KMS-11 (cell line): ENCODE results near the gene VAV3.

Experiments used
- H2AFZ ChIP-seq: fragments of 200-600 bp; sonication (generic); 2 replicates; pipeline ENCODE4 v1.6.1; 2016; ENCODE audit warnings: antibody characterized with exemption, mixed run types, low read depth
- H3K27ac ChIP-seq: fragments of 200-600 bp; sonication (generic); 2 replicates; pipeline ENCODE4 v1.6.1; 2016; ENCODE audit warnings: mild to moderate bottlenecking, mixed run types
- H3K27me3 ChIP-seq: fragments of 200-600 bp; sonication (generic); 2 replicates; pipeline ENCODE4 v1.6.1; 2017; ENCODE audit warnings: mild to moderate bottlenecking, low read depth, mixed run types, moderate library complexity; ENCODE audit not compliant: insufficient read depth
- H3K36me3 ChIP-seq: fragments of 200-600 bp; sonication (generic); 2 replicates; pipeline ENCODE4 v1.6.1; 2017; ENCODE audit warnings: mild to moderate bottlenecking, mixed run types; ENCODE audit not compliant: insufficient read depth
- H3K4me1 ChIP-seq: fragments of 200-600 bp; sonication (generic); 2 replicates; pipeline ENCODE4 v1.6.1; 2016; ENCODE audit warnings: mild to moderate bottlenecking, low read depth, mixed run types; ENCODE audit not compliant: poor library complexity, severe bottlenecking
- H3K4me2 ChIP-seq: fragments of 200-600 bp; sonication (generic); 2 replicates; pipeline ENCODE4 v1.7.0; 2016; ENCODE audit warnings: mild to moderate bottlenecking, mixed run types
- H3K4me3 ChIP-seq: fragments of 200-600 bp; sonication (generic); IDR thresholded peaks from 2 replicates; pipeline ENCODE4 v1.6.1; 2017; ENCODE audit warnings: low read depth, low read length, mixed read lengths; ENCODE audit not compliant: insufficient read depth
- H3K79me2 ChIP-seq: fragments of 200-600 bp; sonication (generic); 2 replicates; pipeline ENCODE4 v1.6.1; 2016; ENCODE audit warnings: low read depth, mixed run types; ENCODE audit not compliant: insufficient read depth
- H3K9ac ChIP-seq: fragments of 200-600 bp; sonication (generic); 2 replicates; pipeline ENCODE4 v1.6.1; 2016; ENCODE audit warnings: mild to moderate bottlenecking, mixed run types
- H4K20me1 ChIP-seq: fragments of 200-600 bp; sonication (generic); 2 replicates; pipeline ENCODE4 v1.6.1; 2016; ENCODE audit warnings: mild to moderate bottlenecking, mixed run types; ENCODE audit not compliant: insufficient read depth
- CTCF ChIP-seq: fragments of 200-600 bp; sonication (generic); conservative IDR thresholded peaks from 2 replicates; pipeline ENCODE4 v1.6.1; 2017; ENCODE audit warnings: low read depth, mild to moderate bottlenecking, antibody characterized with exemption, low read length, moderate library complexity, mixed read lengths

VAV3 gene

GRCh38 chr1:107623431-107623830 lies 341.5 kb downstream of the VAV3 start:
- H3K4me1 ChIP-seq = peaks cover 42% of the 10 kb centered on the region
- peak overlapping the region; percentile 76 for H3K4me2 ChIP-seq
- H3K36me3 ChIP-seq = no peaks in the 10 kb centered on the region
- H3K4me3 ChIP-seq = no peak overlapping the region
- H3K79me2 ChIP-seq = no peaks in the 10 kb centered on the region
- no peaks in the 10 kb centered on the region for H4K20me1 ChIP-seq
- TF ChIP-seq CTCF = no peak
- no peaks in the 10 kb centered on the region for H3K27me3 ChIP-seq
- H2AFZ ChIP-seq = no peak overlapping the region
- H3K9ac ChIP-seq = no peak overlapping the region
- no peak overlapping the region for H3K27ac ChIP-seq

GRCh38 chr1:107622966-107623365 lies 342.0 kb downstream of the VAV3 start:
- Histone ChIP-seq H3K27ac (no peak overlapping the region; the same call in 1 of the 2 replicates), H3K36me3 (no peaks in the 10 kb centered on the region), H3K79me2 (no peaks in the 10 kb centered on the region), H3K4me1 (peaks cover 42% of the 10 kb centered on the region), H3K4me3 (no peak overlapping the region), H2AFZ (peak overlapping the region; percentile 8; the same call in 1 of the 2 replicates), H4K20me1 (no peaks in the 10 kb centered on the region), H3K27me3 (no peaks in the 10 kb centered on the region), H3K9ac (no peak overlapping the region), H3K4me2 (peak overlapping the region; percentile 76)
- TF ChIP-seq CTCF = no peak

GRCh38 chr1:107622535-107622934 lies 342.4 kb downstream of the VAV3 start:
- Histone ChIP-seq H3K27me3 (no peaks in the 10 kb centered on the region), H4K20me1 (no peaks in the 10 kb centered on the region), H2AFZ (peak overlapping the region; percentile 8; the same call in 1 of the 2 replicates), H3K4me3 (no peak overlapping the region), H3K9ac (no peak overlapping the region), H3K36me3 (no peaks in the 10 kb centered on the region), H3K27ac (no peak overlapping the region; the same call in 1 of the 2 replicates), H3K4me2 (peak overlapping the region; percentile 76; the same call in 1 of the 2 replicates), H3K79me2 (no peaks in the 10 kb centered on the region), H3K4me1 (peaks cover 42% of the 10 kb centered on the region)
- no peak for TF ChIP-seq CTCF

DNA sequence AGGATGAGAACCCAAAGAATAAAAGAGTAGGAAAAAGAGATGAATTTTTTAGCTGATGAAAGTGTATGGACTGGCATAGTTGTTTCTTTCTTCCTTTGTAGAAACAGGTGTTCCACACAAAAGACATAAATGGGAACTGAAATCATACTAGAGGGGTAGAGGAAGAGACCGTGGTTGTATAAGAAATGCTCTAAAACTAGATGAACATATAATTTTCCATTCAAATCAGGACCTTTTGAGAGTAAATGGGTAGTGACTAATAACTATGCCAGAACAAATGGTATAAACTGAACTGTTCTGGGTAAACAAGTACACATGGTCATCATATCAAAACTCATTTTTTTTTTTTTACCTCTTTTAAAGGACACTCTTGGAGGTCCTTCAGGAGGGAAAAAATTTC lies 344.2 kb downstream of the VAV3 start:
- Histone ChIP-seq H3K4me3 (no peak overlapping the region), H4K20me1 (no peaks in the 10 kb centered on the region), H3K27me3 (no peaks in the 10 kb centered on the region), H2AFZ (no peak overlapping the region), H3K9ac (no peak overlapping the region), H3K4me2 (no peak overlapping the region), H3K4me1 (peaks cover 34% of the 10 kb centered on the region), H3K27ac (no peak overlapping the region), H3K36me3 (no peaks in the 10 kb centered on the region), H3K79me2 (no peaks in the 10 kb centered on the region)
- no peak for TF ChIP-seq CTCF

DNA sequence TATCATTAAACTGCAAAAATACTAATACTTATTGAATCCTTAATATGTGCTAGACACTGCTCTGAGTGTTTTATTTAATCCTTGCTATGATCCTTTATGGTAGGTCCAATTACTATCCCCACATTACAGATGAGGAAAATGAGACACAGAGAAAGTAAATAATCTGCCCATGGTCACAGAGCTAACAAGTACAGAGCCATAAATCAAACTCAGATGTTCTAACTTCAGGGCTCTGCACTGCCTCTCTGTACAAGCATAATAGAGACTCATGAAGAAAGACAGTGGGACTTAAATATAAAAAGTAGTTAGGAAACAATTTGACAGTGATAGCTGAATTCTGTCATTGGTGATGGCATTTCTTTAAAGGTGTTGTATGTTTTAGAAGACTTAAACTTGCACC lies 346.4 kb downstream of the VAV3 start:
- H3K9ac ChIP-seq = no peak overlapping the region
- H4K20me1 ChIP-seq = no peaks in the 10 kb centered on the region
- peaks cover 27% of the 10 kb centered on the region for H3K4me1 ChIP-seq
- H3K27ac ChIP-seq = no peak overlapping the region
- no peaks in the 10 kb centered on the region for H3K27me3 ChIP-seq
- H3K36me3 ChIP-seq = no peaks in the 10 kb centered on the region
- no peak for TF ChIP-seq CTCF
- no peaks in the 10 kb centered on the region for H3K79me2 ChIP-seq
- H3K4me2 ChIP-seq = no peak overlapping the region
- H3K4me3 ChIP-seq = no peak overlapping the region
- no peak overlapping the region for H2AFZ ChIP-seq
